ENCODE data around the gene GPATCH8. TPM values are rescaled to one million over a fixed set of nuclear protein-coding genes. Genes with fewer than 3 reads are reported as not detected.

The GPATCH8 gene
- total and polyA plus RNA-seq, 2 of the 8 experiments (the other 6 are each of a cell fraction or from before 2014, with no cell fraction given) = 20.5 to 58.1 TPM

GRCh38 chr17:44464037-44464436, 39.2 kb downstream of the GPATCH8 start:
- Histone ChIP-seq H3K79me1 (ENCODE audit: low read depth, low read length) (no peaks in the 10 kb centered on the region), H3K9ac (replicated peaks in 1 of 4; ENCODE audit: extremely low read depth in 1 of 4, low read depth in 3 of 4, low read length in 3 of 4) (no peak overlapping the region), H3K36me3 (ENCODE audit: control insufficient read depth in 2 of 4, insufficient read depth in 4 of 4, low read length in 3 of 4) (peaks cover 0 to 9% (median 1%) of the 10 kb centered on the region in 4 experiments; a peak in 3 of 8 replicates), H4K91ac (replicated peaks; ENCODE audit: insufficient read length, low read length) (no peak overlapping the region), H2AK5ac (ENCODE audit: low read depth, low read length) (no peak overlapping the region), H3K18ac (ENCODE audit: extremely low read depth, low read length) (no peak overlapping the region), H4K8ac (ENCODE audit: extremely low read depth, insufficient read depth, low read length) (no peak overlapping the region), H3K56ac (replicated peaks; ENCODE audit: insufficient read length, low read depth, low read length) (no peak overlapping the region), H3K4me1 (replicated peaks in 1 of 4; ENCODE audit: control insufficient read depth in 3 of 4, insufficient read depth in 4 of 4, low read length in 3 of 4) (no peaks in the 10 kb centered on the region; a peak in 1 of 7 replicates), H2BK120ac (replicated peaks; ENCODE audit: low read depth, low read length) (no peak overlapping the region), H3K4me3 (ENCODE audit: extremely low read depth in 1 of 4, insufficient read depth in 2 of 4, low read depth in 3 of 4, low read length in 4 of 4) (no peak overlapping the region), H2BK12ac (ENCODE audit: low read depth, low read length) (no peak overlapping the region), H3K4me2 (ENCODE audit: insufficient read depth in 1 of 2, low read depth in 2 of 2, low read length in 2 of 2) (no peak overlapping the region), H4K5ac (ENCODE audit: insufficient read length, low read depth, low read length) (no peak overlapping the region), H2BK15ac (ENCODE audit: low read length) (no peak overlapping the region), H4K20me1 (replicated peaks in 1 of 2; ENCODE audit: control insufficient read depth in 1 of 2, insufficient read depth in 2 of 2, low read length in 2 of 2) (peaks cover 0 to 2% of the 10 kb centered on the region in 2 experiments), H3K14ac (ENCODE audit: insufficient read length) (no peak overlapping the region), H3K27me3 (replicated peaks in 1 of 4; ENCODE audit: control insufficient read depth in 3 of 4, extremely low read depth in 1 of 4, insufficient read depth in 3 of 4, low read length in 3 of 4) (no peaks in the 10 kb centered on the region), H3K27ac (ENCODE audit: low read depth, low read length) (no peak overlapping the region), H3K23ac (ENCODE audit: insufficient read length) (no peak overlapping the region), H3K4ac (replicated peaks; ENCODE audit: insufficient read length, low read depth, low read length) (no peak overlapping the region), H3K79me2 (ENCODE audit: control insufficient read depth in 1 of 2, insufficient read depth in 2 of 2, low read length in 2 of 2) (peaks cover 0 to 49% of the 10 kb centered on the region in 2 experiments; a peak in 2 of 4 replicates), H2AFZ (ENCODE audit: low read length) (no peak overlapping the region), H2BK20ac (ENCODE audit: low read length) (no peak overlapping the region), H3K23me2 (ENCODE audit: low read depth, low read length) (no peaks in the 10 kb centered on the region), H3K9me3 (ENCODE audit: insufficient read depth in 2 of 2, low read depth in 1 of 2, low read length in 1 of 2) (no peaks in the 10 kb centered on the region), H2BK5ac (ENCODE audit: low read depth, low read length) (no peak overlapping the region)
- ChIA-PET POLR2A (ENCODE audit: partially characterized antibody) (interaction anchor here (0.7 to 0.9 kb wide), 2 partner anchors 39 to 90 kb away, joined by 3 read pairs; partner anchors contain the start of gene GPATCH8), CTCF (ENCODE audit: partially characterized antibody) (interaction anchor here (2.1 kb wide), 1 partner anchor 18 kb away, joined by 6 read pairs; no protein-coding TSS in a partner anchor)
- no peak for FAIRE-seq
- DNase-seq (ENCODE audit: low read depth in 1 of 2, low spot score in 2 of 2) = no peak
- WGBS, 2 experiments (ENCODE audit: extremely low coverage in 1 of 2, insufficient coverage in 1 of 2, insufficient read length in 1 of 2, insufficient replicate concordance in 2 of 2, low coverage in 1 of 2, low lambda C conversion rate in 2 of 2, missing lambda C conversion rate in 1 of 2) = 91% methylated on average over 1 of the region's 1 CpG; no CpG with 5 or more reads in 1 of the 2 experiments
- no peak for TF ChIP-seq SRF (IDR thresholded peaks at IDR 0.05; ENCODE audit: low read depth, low read length)
- no peak for TF ChIP-seq HDAC6 (IDR thresholded peaks at IDR 0.05; ENCODE audit: low read depth, low read length)
- no peak for TF ChIP-seq ASH2L (IDR thresholded peaks at IDR 0.05; ENCODE audit: low read length)

All from H1 (cell line).